HepG2 (cell line): Measurements from ENCODE around the gene DCTN1. TPM values are rescaled to one million over a fixed set of nuclear protein-coding genes. Genes with fewer than 3 reads are reported as not detected.
A peak's percentile ranks its signal among the peaks of the same experiment; 100 is the strongest.

ENCODE experiments used
- EZH2 ChIP-seq: conservative IDR thresholded peaks from 2 replicates; pipeline ENCODE4 v1.6.1; 2012; ENCODE audit warnings: mild to moderate bottlenecking, low read depth, low read length, moderate library complexity
- GABPA ChIP-seq, 2 experiments: IDR thresholded peaks; 2 replicates each; pipeline ENCODE4 v1.6.1; 2011 to 2016; ENCODE audit warnings: low read depth in 2 of 2, low read length in 1 of 2, missing biosample characterization in 1 of 2, missing genetic modification characterization in 1 of 2
- HNRNPH1 ChIP-seq: fragments of 200-400 bp; formaldehyde crosslinking; optimal IDR thresholded peaks from 2 replicates; pipeline ENCODE3; 2017; ENCODE audit warnings: mild to moderate bottlenecking, low read depth, low read length
- KDM5B ChIP-seq: sonication (generic); formaldehyde crosslinking; IDR thresholded peaks from 2 replicates; pipeline ENCODE4 v1.4.0; 2020; ENCODE audit warnings: missing genetic modification reagents, mild to moderate bottlenecking, borderline replicate concordance
- MAFG ChIP-seq: sonication (generic); formaldehyde crosslinking; IDR thresholded peaks from 2 replicates; pipeline ENCODE4 v1.5.1; 2020; ENCODE audit warnings: mild to moderate bottlenecking, missing genetic modification reagents
- MIER2 ChIP-seq: IDR thresholded peaks from 2 replicates; pipeline ENCODE4 v1.6.1; 2016; ENCODE audit warnings: missing biosample characterization, missing genetic modification reagents
- MTF1 ChIP-seq: sonication (generic); formaldehyde crosslinking; IDR thresholded peaks from 2 replicates; pipeline ENCODE4 v1.5.0; 2020; ENCODE audit warnings: missing genetic modification reagents
- NFIC ChIP-seq: IDR thresholded peaks from 2 replicates; pipeline ENCODE4 v1.6.1; 2012; ENCODE audit warnings: mild to moderate bottlenecking, low read length, inconsistent platforms
- NR2C2 ChIP-seq: sonication (generic); formaldehyde crosslinking; IDR thresholded peaks from 2 replicates; pipeline ENCODE4 v1.4.0; 2020; ENCODE audit warnings: missing genetic modification reagents, mild to moderate bottlenecking, moderate library complexity, borderline replicate concordance
- PITX1 ChIP-seq: sonication (generic); formaldehyde crosslinking; IDR thresholded peaks from 2 replicates; pipeline ENCODE4 v1.5.1; 2020; ENCODE audit warnings: mild to moderate bottlenecking, missing genetic modification reagents
- THYN1 ChIP-seq: sonication (generic); formaldehyde crosslinking; IDR thresholded peaks from 2 replicates; pipeline ENCODE4 v1.8.1; 2023; ENCODE audit warnings: low read depth, mild to moderate bottlenecking, moderate library complexity, missing genetic modification reagents, borderline replicate concordance
- TOPORS ChIP-seq: sonication (generic); formaldehyde crosslinking; IDR thresholded peaks from 2 replicates; pipeline ENCODE4 v1.8.0; 2023; ENCODE audit warnings: mild to moderate bottlenecking, missing genetic modification reagents
- XBP1 ChIP-seq: sonication (generic); formaldehyde crosslinking; IDR thresholded peaks from 2 replicates; pipeline ENCODE4 v1.5.0; 2020; ENCODE audit warnings: missing genetic modification reagents
- ZBTB42 ChIP-seq: sonication (generic); formaldehyde crosslinking; IDR thresholded peaks from 2 replicates; pipeline ENCODE4 v1.5.0; 2020; ENCODE audit warnings: mild to moderate bottlenecking, missing genetic modification reagents
- ZC3H4 ChIP-seq: sonication (generic); formaldehyde crosslinking; IDR thresholded peaks from 2 replicates; pipeline ENCODE4 v1.4.0; 2020; ENCODE audit warnings: missing genetic modification reagents, borderline replicate concordance
- ZNF484 ChIP-seq: sonication (generic); formaldehyde crosslinking; IDR thresholded peaks from 2 replicates; pipeline ENCODE4 v1.5.1; 2020; ENCODE audit warnings: mild to moderate bottlenecking, low read depth, missing genetic modification reagents, borderline replicate concordance
- ZNF619 ChIP-seq: sonication (generic); formaldehyde crosslinking; IDR thresholded peaks from 2 replicates; pipeline ENCODE4 v1.4.0; 2020; ENCODE audit warnings: mild to moderate bottlenecking, missing genetic modification reagents
- ZNF720 ChIP-seq: sonication (generic); formaldehyde crosslinking; IDR thresholded peaks from 2 replicates; pipeline ENCODE4 v1.4.0; 2020; ENCODE audit warnings: missing genetic modification reagents
- ZNF883 ChIP-seq: sonication (generic); formaldehyde crosslinking; IDR thresholded peaks from 2 replicates; pipeline ENCODE4 v1.5.1; 2020; ENCODE audit warnings: mild to moderate bottlenecking, missing genetic modification reagents; ENCODE audit errors: not compliant biosample characterization
- ZNF891 ChIP-seq: sonication (generic); formaldehyde crosslinking; IDR thresholded peaks from 2 replicates; pipeline ENCODE4 v1.5.0; 2020; ENCODE audit warnings: mild to moderate bottlenecking, missing genetic modification reagents
- ZSCAN29 ChIP-seq: sonication (generic); formaldehyde crosslinking; conservative IDR thresholded peaks from 2 replicates; pipeline ENCODE4 v1.4.0; 2020; ENCODE audit warnings: mild to moderate bottlenecking, missing genetic modification reagents
- polyA plus RNA-seq, 8 experiments: library from polyadenylated mRNA; depleted of rRNA in 3 of 8; stranded (reverse) in 7 of 8; unstranded in 1 of 8; fragments of >200 nt; fragmentation: Illumina TruSeq in 4 of 8; extraction: Trizol in 4 of 8; gene quantifications; 2 replicates each; pipeline versions ENCODE4 v1.2.1 to v1.2.3, GENCODE V29; 2011 to 2016; ENCODE audit warnings: low read depth in 4 of 8, missing spikeins in 1 of 8, mixed read lengths in 1 of 8; ENCODE audit not compliant: insufficient read depth in 1 of 8
- total RNA-seq, 5 experiments: library from RNA; depleted of rRNA; stranded (reverse); fragments of >200 nt; fragmentation: Illumina TruSeq; extraction: Trizol; gene quantifications; 2 replicates each; pipeline ENCODE4 v1.2.3, GENCODE V29; 2016; ENCODE audit warnings: low read depth in 1 of 5
- TF ChIP-seq, protein P1 (sequence below): sonication (generic); formaldehyde crosslinking; IDR thresholded peaks from 2 replicates; pipeline ENCODE4 v1.4.0; 2020; ENCODE audit warnings: mild to moderate bottlenecking, missing genetic modification reagents
- TF ChIP-seq, protein P2 (sequence below): sonication (generic); formaldehyde crosslinking; IDR thresholded peaks from 2 replicates; pipeline ENCODE4 v1.4.0; 2020; ENCODE audit warnings: missing genetic modification reagents; ENCODE audit errors: not compliant biosample characterization
- TF ChIP-seq, protein P3 (sequence below): sonication (generic); formaldehyde crosslinking; IDR thresholded peaks from 2 replicates; pipeline ENCODE4 v1.4.0; 2020; ENCODE audit warnings: mild to moderate bottlenecking, low read depth, missing genetic modification reagents
- TF ChIP-seq, protein P4 (sequence below): sonication (generic); formaldehyde crosslinking; IDR thresholded peaks from 2 replicates; pipeline ENCODE4 v1.4.0; 2020; ENCODE audit warnings: mild to moderate bottlenecking, missing genetic modification reagents

DCTN1 gene
- total and polyA plus RNA-seq, 2 of the 13 experiments (the other 11 are each of a cell fraction or from before 2014, with no cell fraction given) = 73.2 to 122 TPM

DNA sequence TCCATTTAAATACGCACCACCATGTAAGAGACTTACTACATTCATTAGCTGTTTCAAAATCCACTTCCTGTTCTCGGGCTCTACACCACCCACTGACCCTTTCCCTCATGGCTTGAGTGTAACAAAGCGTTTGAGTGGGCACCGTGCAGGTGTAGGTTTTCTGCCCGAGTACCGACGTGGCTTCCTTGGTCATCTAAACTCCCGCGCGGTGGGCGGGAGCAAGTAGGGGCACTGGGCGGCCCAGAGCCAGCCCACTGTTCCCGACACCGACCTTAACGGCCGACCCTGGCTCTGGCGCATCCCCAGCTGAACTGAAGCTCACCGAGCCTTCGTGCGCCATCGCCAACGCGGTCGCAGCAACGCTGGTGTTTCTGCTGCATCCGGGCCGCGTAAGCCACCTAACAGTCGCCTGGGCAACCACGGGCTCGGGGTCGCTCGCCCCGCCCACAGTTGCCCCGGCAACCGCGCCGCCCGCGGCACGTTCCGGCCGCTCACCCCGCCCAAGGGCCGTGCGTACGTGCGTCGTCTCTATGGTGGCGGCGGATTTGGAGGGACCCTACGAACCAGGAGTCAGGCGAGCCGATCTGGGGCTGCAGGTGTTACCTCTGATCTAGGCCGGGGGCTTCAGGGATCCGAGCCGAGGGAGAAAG is 41.2 kb upstream of the DCTN1 start, which contains the start of the genes C2orf81 and WDR54 (continued):
- TF ChIP-seq ZNF619 (CRISPR knock-in tag) (no peak), HNRNPH1 (no peak), ZNF484 (CRISPR knock-in tag) (peak; percentile 44; the same call in 1 of the 2 replicates), EZH2 (no peak), ZBTB42 (no peak), XBP1 (no peak), NR2C2 (CRISPR knock-in tag) (0 out of 2 replicates have a peak, but pooled peaks have one; percentile 42), ZNF891 (CRISPR knock-in tag) (0 out of 2 replicates have a peak, but pooled peaks have one; percentile 22), TOPORS (CRISPR knock-in tag) (no peak), PITX1 (CRISPR knock-in tag) (no peak), ZNF883 (CRISPR knock-in tag) (peak; percentile 80), MAFG (CRISPR knock-in tag) (no peak), MIER2 (CRISPR knock-in tag) (no peak), MTF1 (no peak), THYN1 (no peak), ZC3H4 (CRISPR knock-in tag) (no peak), NFIC (no peak), GABPA (IDR thresholded peaks at IDR 0.05; ENCODE audit: low read depth, low read length) (no peak), GABPA (CRISPR knock-in tag; IDR thresholded peaks at IDR 0.05; ENCODE audit: low read depth) (peak; percentile 40; the same call in 1 of the 2 replicates), KDM5B (peak; percentile 97), ZNF720 (CRISPR knock-in tag) (no peak), ZSCAN29 (CRISPR knock-in tag) (no peak)
- TF ChIP-seq, protein P1, sequence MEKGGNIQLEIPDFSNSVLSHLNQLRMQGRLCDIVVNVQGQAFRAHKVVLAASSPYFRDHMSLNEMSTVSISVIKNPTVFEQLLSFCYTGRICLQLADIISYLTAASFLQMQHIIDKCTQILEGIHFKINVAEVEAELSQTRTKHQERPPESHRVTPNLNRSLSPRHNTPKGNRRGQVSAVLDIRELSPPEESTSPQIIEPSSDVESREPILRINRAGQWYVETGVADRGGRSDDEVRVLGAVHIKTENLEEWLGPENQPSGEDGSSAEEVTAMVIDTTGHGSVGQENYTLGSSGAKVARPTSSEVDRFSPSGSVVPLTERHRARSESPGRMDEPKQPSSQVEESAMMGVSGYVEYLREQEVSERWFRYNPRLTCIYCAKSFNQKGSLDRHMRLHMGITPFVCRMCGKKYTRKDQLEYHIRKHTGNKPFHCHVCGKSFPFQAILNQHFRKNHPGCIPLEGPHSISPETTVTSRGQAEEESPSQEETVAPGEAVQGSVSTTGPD (CRISPR knock-in tag) = no peak
- TF ChIP-seq, protein P2, sequence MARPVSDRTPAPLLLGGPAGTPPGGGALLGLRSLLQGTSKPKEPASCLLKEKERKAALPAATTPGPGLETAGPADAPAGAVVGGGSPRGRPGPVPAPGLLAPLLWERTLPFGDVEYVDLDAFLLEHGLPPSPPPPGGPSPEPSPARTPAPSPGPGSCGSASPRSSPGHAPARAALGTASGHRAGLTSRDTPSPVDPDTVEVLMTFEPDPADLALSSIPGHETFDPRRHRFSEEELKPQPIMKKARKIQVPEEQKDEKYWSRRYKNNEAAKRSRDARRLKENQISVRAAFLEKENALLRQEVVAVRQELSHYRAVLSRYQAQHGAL (CRISPR knock-in tag) = no peak
- TF ChIP-seq, protein P3, sequence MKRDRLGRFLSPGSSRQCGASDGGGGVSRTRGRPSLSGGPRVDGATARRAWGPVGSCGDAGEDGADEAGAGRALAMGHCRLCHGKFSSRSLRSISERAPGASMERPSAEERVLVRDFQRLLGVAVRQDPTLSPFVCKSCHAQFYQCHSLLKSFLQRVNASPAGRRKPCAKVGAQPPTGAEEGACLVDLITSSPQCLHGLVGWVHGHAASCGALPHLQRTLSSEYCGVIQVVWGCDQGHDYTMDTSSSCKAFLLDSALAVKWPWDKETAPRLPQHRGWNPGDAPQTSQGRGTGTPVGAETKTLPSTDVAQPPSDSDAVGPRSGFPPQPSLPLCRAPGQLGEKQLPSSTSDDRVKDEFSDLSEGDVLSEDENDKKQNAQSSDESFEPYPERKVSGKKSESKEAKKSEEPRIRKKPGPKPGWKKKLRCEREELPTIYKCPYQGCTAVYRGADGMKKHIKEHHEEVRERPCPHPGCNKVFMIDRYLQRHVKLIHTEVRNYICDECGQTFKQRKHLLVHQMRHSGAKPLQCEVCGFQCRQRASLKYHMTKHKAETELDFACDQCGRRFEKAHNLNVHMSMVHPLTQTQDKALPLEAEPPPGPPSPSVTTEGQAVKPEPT = peak; percentile 27; the same call in 1 of the 2 replicates
- TF ChIP-seq, protein P4, sequence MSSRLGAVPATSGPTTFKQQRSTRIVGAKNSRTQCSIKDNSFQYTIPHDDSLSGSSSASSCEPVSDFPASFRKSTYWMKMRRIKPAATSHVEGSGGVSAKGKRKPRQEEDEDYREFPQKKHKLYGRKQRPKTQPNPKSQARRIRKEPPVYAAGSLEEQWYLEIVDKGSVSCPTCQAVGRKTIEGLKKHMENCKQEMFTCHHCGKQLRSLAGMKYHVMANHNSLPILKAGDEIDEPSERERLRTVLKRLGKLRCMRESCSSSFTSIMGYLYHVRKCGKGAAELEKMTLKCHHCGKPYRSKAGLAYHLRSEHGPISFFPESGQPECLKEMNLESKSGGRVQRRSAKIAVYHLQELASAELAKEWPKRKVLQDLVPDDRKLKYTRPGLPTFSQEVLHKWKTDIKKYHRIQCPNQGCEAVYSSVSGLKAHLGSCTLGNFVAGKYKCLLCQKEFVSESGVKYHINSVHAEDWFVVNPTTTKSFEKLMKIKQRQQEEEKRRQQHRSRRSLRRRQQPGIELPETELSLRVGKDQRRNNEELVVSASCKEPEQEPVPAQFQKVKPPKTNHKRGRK (CRISPR knock-in tag) = 0 out of 2 replicates have a peak, but pooled peaks have one; percentile 48
